ENCODE data around the gene RAB3C. TPM values are rescaled to one million over a fixed set of nuclear protein-coding genes. Genes with fewer than 3 reads are reported as not detected.
"Not testable (repeated sequence)": the region's sequence is repeated elsewhere in the genome, so short reads cannot be mapped to it uniquely, and the experiment has no call there.

RAB3C gene
- total RNA-seq, 1 donor from 2014 or later = 0.84 TPM

DNA sequence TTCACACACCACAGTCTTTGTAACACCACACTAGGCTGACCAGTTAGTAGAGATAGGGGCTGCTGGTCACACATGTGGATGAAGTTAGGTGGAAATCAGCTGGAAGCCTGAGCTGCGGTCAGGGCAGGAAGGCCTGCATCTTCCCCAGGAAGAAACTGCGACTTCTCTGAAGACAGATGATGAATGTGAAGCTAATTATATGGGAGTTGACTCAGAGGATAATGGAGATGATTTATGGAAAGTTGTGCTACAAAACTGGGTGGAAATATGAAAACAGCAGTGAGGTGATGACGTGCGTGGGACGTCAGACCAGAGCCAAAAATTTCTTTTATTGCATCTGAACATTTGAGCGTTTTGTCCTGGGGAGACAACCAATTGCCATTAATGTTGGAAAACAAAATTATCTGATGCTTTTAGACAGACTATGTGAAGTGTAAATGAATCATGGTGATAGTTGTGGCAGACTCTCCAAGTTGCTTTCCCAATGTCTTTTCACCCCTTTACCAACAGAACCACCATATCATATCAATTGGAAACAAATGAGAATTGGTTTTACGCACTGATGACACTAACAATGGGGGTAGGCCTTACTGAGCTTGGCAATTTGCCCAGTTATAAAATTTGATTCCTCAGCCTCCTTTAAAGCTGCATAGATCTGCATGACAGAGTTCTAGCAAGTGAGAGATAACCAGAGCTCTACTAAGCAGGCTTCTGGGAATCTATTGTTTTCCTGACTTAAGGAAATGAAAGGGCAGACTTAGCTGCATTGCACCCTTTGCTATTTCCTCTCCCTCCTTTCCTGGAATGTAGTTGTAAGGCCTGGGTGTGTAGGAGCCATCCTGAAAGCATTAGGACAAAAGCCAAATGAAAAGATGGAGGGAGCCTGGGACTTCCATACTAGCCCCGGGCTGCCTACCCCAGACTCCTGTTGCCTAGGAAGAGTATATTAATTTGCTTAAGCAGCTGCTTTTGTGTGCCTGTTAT is 84.0 kb downstream of the RAB3C start:
- intact Hi-C loops (cut with micrococcal nuclease) = no loop called here
- DNase-seq (no peak), ATAC-seq (peak; percentile 57)

DNA sequence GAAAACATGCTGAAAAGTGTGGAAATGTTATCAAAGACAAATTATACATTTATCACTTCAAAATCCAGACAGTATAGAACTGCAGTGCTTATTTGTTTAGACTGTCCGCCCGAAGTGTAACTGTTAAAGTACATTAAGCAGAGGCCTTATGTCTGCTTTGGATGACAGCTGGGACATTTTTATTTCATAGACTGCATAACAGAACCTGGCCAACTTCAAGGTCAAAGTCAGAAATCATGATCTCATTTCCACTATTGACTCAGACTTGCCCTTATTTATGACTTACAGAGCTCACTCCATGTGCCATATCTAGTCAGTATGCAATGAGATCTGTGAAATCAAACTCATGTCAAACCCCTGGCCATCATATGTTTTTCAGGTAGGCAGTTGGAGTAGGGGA is 87.7 kb downstream of the RAB3C start:
- intact Hi-C loops (cut with micrococcal nuclease) = no loop called here
- ATAC-seq (peak; percentile 89), DNase-seq (no peak)

- intact Hi-C loops (cut with micrococcal nuclease) = no loop called here
- DNase-seq (no peak), ATAC-seq (peak; percentile 59)
Observed at GRCh38 chr5:58671155-58671554, 88.3 kb downstream of the RAB3C start.

GRCh38 chr5:58672521-58672920 is 89.6 kb downstream of the RAB3C start:
- DNase-seq (no peak), ATAC-seq (no peak)
- intact Hi-C loops (cut with micrococcal nuclease) = no loop called here

- no peak for ATAC-seq
- DNase-seq = no peak
- intact Hi-C loops (cut with micrococcal nuclease) = no loop called here
Observed at GRCh38 chr5:58674070-58674469, 91.2 kb downstream of the RAB3C start.

- DNase-seq (no peak), ATAC-seq (no peak)
- intact Hi-C loops (cut with micrococcal nuclease) = no loop called here
Observed at GRCh38 chr5:58674711-58675110, 91.8 kb downstream of the RAB3C start.

DNA sequence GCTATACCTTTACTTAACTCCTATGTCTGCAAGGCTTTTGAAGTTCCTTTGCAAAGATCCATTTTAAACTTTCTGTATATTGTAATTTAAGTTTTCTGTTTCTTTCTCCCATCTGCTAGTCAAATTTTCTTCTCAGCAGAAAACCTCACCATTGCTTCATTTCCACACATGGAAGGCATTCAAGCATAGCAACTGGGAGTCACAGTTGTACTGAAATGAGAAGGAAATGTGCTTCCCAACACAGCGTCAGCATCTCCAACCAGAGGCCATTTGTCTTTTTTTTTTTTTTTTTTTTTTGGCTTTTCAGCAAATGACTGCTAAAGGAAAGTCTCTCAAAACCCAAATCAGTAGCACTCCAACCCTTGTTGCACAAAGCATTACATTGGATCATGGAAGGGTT is 92.5 kb downstream of the RAB3C start:
- no peak for ATAC-seq
- no peak for DNase-seq
- intact Hi-C loops (cut with micrococcal nuclease) = no loop called here

DNA sequence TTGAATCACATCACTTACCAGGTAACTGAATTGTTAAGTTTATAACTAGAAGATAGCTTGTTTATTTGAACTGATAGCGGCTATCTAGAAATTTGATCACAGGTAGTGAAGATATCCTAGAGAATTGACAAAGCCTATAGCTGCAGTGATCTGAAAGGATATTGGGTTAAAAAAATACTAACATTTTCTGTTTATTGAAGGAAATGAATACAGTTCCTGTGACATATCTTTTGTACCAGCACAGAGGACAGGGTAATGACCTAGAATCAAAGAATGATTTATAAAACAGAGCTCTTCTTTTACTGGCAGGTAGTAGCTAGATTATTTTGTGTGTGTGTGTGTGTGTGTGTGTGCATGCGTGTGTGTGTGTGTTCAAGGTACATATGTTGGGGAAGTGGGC is 94.8 kb downstream of the RAB3C start:
- DNase-seq (no peak), ATAC-seq (no peak)
- intact Hi-C loops (cut with micrococcal nuclease) = no loop called here

DNA sequence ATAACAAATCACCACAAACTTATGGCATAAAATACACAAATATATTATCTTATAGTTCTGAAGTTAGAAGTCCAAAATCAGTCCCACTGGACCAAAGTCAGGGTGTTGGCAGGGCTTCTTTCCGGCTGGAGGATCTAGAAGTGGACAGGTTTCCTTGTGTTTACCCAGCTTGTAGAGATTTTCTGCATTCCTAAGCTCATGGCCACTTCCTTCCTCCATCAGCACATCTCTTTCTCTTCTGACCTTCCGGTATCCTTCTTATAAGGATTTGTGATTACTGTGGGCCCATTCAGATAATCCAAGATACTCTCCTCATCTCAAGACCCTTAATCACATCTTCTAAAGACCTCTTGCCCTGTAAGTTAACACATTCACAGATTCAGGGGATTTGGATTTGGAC is 97.6 kb downstream of the RAB3C start:
- ATAC-seq = no peak
- intact Hi-C loops (cut with micrococcal nuclease) = no loop called here
- no peak for DNase-seq

- ATAC-seq = no peak
- DNase-seq = no peak
- intact Hi-C loops (cut with micrococcal nuclease) = no loop called here
Observed at GRCh38 chr5:58681943-58682342, 99.1 kb downstream of the RAB3C start.

DNA sequence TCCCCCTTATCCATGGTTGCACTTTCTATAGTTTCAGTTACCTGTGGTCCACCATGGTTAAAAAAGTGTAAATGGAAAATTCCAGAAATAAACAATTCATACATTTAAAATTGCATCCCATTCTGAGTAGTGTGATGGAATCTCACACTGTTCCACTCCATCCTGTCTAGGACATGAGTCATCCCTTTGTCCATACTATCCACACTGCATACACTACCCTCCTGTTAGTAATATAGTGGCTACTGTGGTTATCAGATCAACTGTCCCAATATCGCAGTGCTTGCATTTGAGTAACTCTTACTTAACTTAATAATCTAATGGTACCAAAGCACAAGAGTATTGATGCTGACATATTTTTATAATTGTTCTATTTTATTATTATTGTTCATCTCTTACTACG is 100.7 kb downstream of the RAB3C start:
- intact Hi-C loops (cut with micrococcal nuclease) = no loop called here
- no peak for DNase-seq
- ATAC-seq = no peak

GRCh38 chr5:58687079-58687478 is 104.2 kb downstream of the RAB3C start:
- DNase-seq = no peak
- no peak for ATAC-seq
- intact Hi-C loops (cut with micrococcal nuclease) = no loop called here

- DNase-seq (no peak), ATAC-seq (no peak)
- intact Hi-C loops (cut with micrococcal nuclease) = no loop called here
Observed at GRCh38 chr5:58687595-58687994, 104.7 kb downstream of the RAB3C start.

DNA sequence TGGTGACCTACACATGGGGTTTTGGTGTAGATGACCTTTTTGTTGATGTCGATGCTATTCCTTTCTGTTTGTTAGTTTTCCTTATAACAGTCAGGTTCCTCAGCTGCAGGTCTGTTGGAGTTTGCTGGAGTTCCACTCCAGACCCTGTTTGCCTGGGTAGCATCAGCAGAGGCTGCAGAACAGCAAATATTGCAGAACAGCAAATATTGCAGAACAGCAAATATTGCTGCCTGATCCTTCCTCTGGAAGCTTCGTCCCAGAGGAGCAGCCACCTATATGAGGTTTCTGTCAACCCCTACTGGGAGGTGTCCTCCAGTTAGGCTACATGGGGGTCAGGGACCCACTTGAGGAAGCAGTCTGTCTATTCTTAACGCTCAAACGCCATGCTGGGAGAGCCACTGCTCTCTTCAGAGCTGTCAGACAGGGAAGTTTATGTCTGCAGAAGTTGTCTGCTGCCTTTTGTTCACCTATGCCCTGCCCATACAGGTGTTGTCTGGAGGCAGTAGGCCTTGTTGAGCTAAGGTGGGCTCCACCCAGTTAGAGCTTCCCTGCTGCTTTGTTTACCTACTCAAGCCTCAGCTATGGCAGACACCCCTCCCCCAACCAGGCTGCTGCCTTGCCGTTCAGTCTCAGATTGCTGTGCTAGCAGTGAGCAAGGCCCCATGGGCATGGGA is 116.3 kb downstream of the RAB3C start:
- ATAC-seq; DNase-seq; intact Hi-C loops (cut with micrococcal nuclease): not testable (repeated sequence)

DNA sequence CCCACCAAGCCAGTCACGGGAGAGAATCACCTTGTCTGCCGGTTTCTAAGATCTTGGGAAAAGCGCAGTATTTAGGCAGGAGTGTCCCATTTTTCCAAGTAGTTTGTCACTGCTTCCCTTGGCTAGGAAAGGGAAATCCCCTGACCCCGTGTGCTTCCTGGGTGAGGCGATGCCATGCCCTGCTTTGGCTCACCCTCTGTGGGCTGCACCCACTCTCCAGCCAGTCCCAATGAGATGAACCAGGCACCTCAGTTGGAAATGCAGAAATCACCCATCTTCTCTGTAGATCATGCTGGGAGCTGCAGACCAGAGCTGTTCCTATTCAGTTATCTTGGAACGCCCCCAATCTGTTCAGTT is 116.9 kb downstream of the RAB3C start:
- no peak for ATAC-seq
- intact Hi-C loops (cut with micrococcal nuclease) = no loop called here

GRCh38 chr5:58703925-58704555 is 121.2 kb downstream of the RAB3C start:
- intact Hi-C loops (cut with micrococcal nuclease) = no loop called here
- DNase-seq (no peak), ATAC-seq (no peak)

More for the DNA sequence above, 116.9 kb downstream of the RAB3C start:
- DNase-seq = no peak

GRCh38 chr5:58706736-58707135 is 123.9 kb downstream of the RAB3C start:
- ATAC-seq = no peak
- intact Hi-C loops (cut with micrococcal nuclease) = no loop called here

DNA sequence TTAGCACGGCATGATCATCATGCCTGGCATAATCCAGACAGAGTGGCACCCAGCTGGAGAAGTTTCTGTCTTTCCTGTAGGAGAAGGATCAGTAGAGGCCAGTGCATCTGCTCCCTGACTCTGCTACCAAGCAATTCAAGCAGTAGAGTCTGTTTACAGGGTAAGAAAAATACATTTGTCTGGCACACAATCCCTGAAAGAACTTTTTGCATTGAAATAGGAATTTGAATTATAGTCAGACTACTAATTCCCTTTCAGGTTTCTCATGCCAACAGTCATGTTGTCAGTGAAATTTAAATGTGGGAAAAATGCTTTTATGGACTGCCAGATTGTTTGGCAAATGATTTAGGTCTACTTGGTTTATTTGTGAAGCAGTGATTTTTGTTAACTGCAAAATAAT is 125.6 kb downstream of the RAB3C start:
- intact Hi-C loops (cut with micrococcal nuclease) = no loop called here
- DNase-seq (no peak), ATAC-seq (no peak)

More at GRCh38 chr5:58706736-58707135, 123.9 kb downstream of the RAB3C start:
- no peak for DNase-seq

DNA sequence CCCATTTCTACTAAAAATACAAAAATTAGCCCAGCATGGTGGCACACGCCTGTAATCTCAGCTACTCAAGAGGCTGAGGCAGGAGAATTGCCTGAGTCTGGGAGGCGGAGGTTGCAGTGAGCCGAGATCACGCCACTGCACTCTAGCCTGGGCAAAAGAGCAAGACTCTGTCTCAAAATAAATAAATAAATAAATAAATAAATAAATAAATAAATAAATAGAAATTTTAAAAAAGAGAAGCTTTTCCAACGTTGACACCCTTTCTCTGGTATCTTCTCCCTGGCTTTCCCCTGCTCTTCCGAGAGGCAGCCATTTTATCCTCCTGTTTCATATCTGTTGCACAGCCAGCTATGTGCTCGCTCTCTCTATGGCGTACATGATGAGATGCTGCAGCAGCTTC is 127.5 kb downstream of the RAB3C start:
- ATAC-seq; intact Hi-C loops (cut with micrococcal nuclease): not testable (repeated sequence)

GRCh38 chr5:58710871-58711270 is 128.0 kb downstream of the RAB3C start:
- ATAC-seq (no peak), DNase-seq (no peak)
- intact Hi-C loops (cut with micrococcal nuclease) = no loop called here

More for the DNA sequence above, 127.5 kb downstream of the RAB3C start:
- not testable (repeated sequence) for DNase-seq

Measured in left ventricle myocardium superior (tissue), 1 donor.